GM12878 (cell line): ENCODE data around the gene TFB1M.

Experiments used
- CEBPB ChIP-seq, 2 experiments: fragments of 150-350 bp in 1 of 2; IDR thresholded peaks; 2 replicates each; pipeline ENCODE4 v1.6.1; 2012 to 2014; ENCODE audit warnings: low read depth in 2 of 2, low read length in 2 of 2, borderline replicate concordance in 1 of 2, inconsistent platforms in 1 of 2
- CTCF ChIP-seq, 3 experiments: IDR thresholded peaks in 2 of 3; conservative IDR thresholded peaks in 1 of 3; 2 replicates each; pipeline ENCODE4 v1.5.1; 2011; ENCODE audit warnings: low read depth in 3 of 3, low read length in 3 of 3, mild to moderate bottlenecking in 3 of 3, control low read depth in 2 of 3, moderate library complexity in 2 of 3, inconsistent platforms in 1 of 3, mixed read lengths in 1 of 3; ENCODE audit not compliant: control insufficient read depth in 2 of 3, insufficient read depth in 1 of 3; ENCODE audit errors: extremely low read depth in 1 of 3
- EP300 ChIP-seq, 2 experiments: fragments of 150-350 bp in 1 of 2; IDR thresholded peaks; 2 replicates each; pipeline ENCODE4 v1.6.1; 2011 to 2012; ENCODE audit warnings: low read depth in 2 of 2, low read length in 2 of 2, borderline replicate concordance in 1 of 2, improper control_type of control experiment in 1 of 2, inconsistent platforms in 1 of 2; ENCODE audit not compliant: control insufficient read depth in 1 of 2
- EZH2 ChIP-seq: IDR thresholded peaks from 2 replicates; pipeline ENCODE4 v1.6.1; 2012; ENCODE audit warnings: low read depth, mild to moderate bottlenecking, control low read depth, inconsistent platforms, low read length, borderline replicate concordance; ENCODE audit not compliant: control insufficient read depth
- GABPA ChIP-seq: IDR thresholded peaks from 2 replicates; pipeline ENCODE4 v1.6.1; 2014; ENCODE audit warnings: antibody characterized with exemption, low read depth, mild to moderate bottlenecking, inconsistent platforms
- MAX ChIP-seq: IDR thresholded peaks from 2 replicates; pipeline ENCODE4 v1.6.1; 2012; ENCODE audit warnings: low read depth, low read length, improper control_type of control experiment
- NFIC ChIP-seq: IDR thresholded peaks from 2 replicates; pipeline ENCODE4 v1.6.1; 2012; ENCODE audit warnings: low read depth, mild to moderate bottlenecking, inconsistent platforms, low read length, moderate library complexity
- NRF1 ChIP-seq: conservative IDR thresholded peaks from 2 replicates; pipeline ENCODE4 v1.6.1; 2011; ENCODE audit warnings: mild to moderate bottlenecking, low read depth, low read length, improper control_type of control experiment
- PKNOX1 ChIP-seq: fragments of 450-650 bp; IDR thresholded peaks from 2 replicates; pipeline ENCODE4 v1.6.1; 2016; ENCODE audit warnings: mild to moderate bottlenecking
- POLR2AphosphoS5 ChIP-seq: IDR thresholded peaks from 2 replicates; pipeline ENCODE4 v1.6.1; 2011; ENCODE audit warnings: mild to moderate bottlenecking, low read length, inconsistent platforms
- SRF ChIP-seq, 2 experiments: IDR thresholded peaks; 2 replicates each; pipeline ENCODE4 v1.6.1; 2011; ENCODE audit warnings: low read depth in 2 of 2, low read length in 2 of 2, mild to moderate bottlenecking in 1 of 2, moderate library complexity in 1 of 2
- TAF1 ChIP-seq: IDR thresholded peaks from 2 replicates; pipeline ENCODE4 v1.6.1; 2011; ENCODE audit warnings: mild to moderate bottlenecking, low read depth, low read length, borderline replicate concordance
- ZNF687 ChIP-seq: fragments of 450-650 bp; IDR thresholded peaks from 2 replicates; pipeline ENCODE4 v1.6.1; 2017; ENCODE audit warnings: mild to moderate bottlenecking, moderate library complexity

GRCh38 chr6:155301867-155302266 is 12.4 kb downstream of the TFB1M start:
- TF ChIP-seq CTCF (IDR thresholded peaks at IDR 0.05 in 2 of 3, conservative IDR thresholded peaks at IDR 0.05 in 1 of 3; ENCODE audit: control insufficient read depth in 2 of 3, extremely low read depth in 1 of 3, insufficient read depth in 1 of 3, low read depth in 3 of 3, low read length in 3 of 3) (no peak), POLR2AphosphoS5 (no peak), GABPA (no peak), CEBPB (IDR thresholded peaks at IDR 0.05; ENCODE audit: borderline replicate concordance in 1 of 2, low read depth in 2 of 2, low read length in 2 of 2) (no peak), NRF1 (no peak), TAF1 (no peak), PKNOX1 (no peak), SRF (IDR thresholded peaks at IDR 0.05; ENCODE audit: low read depth in 2 of 2, low read length in 2 of 2) (no peak), MAX (no peak), EP300 (IDR thresholded peaks at IDR 0.05; ENCODE audit: borderline replicate concordance in 1 of 2, control insufficient read depth in 1 of 2, low read depth in 2 of 2, low read length in 2 of 2) (no peak), NFIC (no peak), EZH2 (no peak), ZNF687 (no peak)
